ACHN (cell line): ENCODE measurements around the gene OR52D1.

Experiments
- DNase-seq: peaks from one replicate; pipeline ENCODE4 v3.0.0-alpha.2; 2015
- in situ Hi-C: cut with HindIII; loops from 2 replicates; pipeline ENCODE4 v1.10.0; 2017; ENCODE audit warnings: low sequenced_read_pairs, low pct_ligation_motif_present, low pct_unique_long_range_greater_than_20kb

Gene OR52D1

DNA sequence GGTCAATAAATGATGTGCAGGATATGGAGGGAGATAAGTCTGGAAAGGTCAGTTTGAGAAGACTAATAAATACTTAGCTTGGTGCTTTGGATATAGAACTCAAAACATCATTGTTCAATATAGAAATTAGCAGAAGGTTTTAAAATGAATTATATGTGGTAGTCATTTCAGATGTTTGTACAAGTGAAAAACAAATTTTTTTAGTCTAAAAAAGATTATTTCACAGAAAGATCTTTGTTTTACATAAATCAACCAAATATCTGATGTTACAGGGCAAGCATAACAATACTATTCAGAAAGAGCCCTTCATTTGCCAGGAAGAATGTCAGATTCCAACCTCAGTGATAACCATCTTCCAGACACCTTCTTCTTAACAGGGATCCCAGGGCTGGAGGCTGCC lies at the start of gene OR52D1:
TSS of gene OR52D1 (plus strand) at position 301 of the 400 bp plus-strand sequence. CDS start at position 323, 22 bp downstream.
- in situ Hi-C loops = no loop called here
- no peak for DNase-seq

DNA sequence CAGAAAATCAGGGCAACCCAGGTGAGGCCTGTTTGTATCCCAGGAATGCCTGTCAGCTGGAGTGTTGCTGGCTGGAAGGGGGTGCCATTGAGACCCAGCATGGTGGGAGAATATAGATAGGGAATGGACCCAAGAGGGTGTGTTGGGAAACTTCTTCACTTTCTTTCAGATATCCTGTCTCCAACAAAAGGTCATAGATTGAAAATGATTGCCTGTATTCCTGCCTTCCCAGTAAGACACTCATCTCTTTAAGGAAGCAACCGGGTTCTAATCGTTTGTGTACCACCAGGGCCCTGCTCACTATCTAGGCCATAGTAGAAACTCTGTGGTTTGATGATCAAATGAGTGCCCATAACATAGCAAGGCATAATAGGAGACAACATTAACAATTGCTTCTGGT lies 47.1 kb upstream of the OR52D1 start, which contains the start of gene OR51I1:
TSS of gene OR51I1 (minus strand) at position 101 of the 400 bp plus-strand sequence. CDS start at position 101, 0 bp downstream.
- in situ Hi-C loops = no loop called here
- no peak for DNase-seq

DNA sequence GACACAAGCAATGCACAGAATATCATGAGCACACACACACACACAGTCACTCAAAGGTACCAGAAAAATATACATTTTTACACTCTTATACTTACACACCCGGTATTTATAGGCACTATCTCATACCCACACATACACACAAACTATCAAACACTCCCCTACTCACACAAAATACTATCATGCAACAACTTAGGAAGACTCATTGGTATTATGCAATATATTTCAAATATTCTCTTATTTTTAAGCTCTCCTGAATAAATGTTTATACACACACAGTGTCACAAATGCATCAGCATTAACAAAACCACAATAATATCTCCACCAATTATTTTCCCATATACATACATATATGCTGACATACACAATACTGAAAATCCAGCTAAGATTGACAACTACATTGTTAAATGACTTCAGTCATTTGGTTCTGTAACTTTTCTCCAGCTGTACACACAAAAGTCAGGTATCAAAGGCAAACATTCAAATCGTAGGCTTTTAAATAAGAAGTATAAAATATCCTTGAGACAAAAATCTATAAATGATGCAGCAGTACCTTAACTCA lies 44.6 kb upstream of the OR52D1 start:
- DNase-seq = no peak
- in situ Hi-C loops = no loop called here

DNA sequence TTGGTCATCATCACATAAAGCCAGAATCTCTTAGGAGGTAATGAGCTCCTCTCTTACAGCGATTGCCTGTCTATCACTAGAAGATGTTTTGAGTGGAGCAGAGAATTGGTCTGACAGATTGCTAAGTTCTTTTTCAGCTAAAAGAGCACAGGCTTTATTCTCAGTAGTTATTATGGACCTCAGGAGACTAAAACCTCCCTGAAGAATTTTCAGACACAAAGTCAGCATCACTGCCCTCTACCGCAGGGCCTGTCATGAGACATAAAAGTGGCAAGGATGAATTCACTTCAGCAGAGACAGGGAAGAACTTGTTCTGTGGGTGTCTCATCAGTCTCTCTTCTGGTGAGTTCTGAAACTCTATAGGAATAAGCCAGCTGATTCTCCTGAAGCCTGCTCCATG lies 39.5 kb upstream of the OR52D1 start, which contains the start of gene OR51I2:
TSS of gene OR51I2 (plus strand) at position 301 of the 400 bp plus-strand sequence. CDS start 4,166 bp downstream, outside the sequence.
- in situ Hi-C loops = no loop called here
- no peak for DNase-seq

DNA sequence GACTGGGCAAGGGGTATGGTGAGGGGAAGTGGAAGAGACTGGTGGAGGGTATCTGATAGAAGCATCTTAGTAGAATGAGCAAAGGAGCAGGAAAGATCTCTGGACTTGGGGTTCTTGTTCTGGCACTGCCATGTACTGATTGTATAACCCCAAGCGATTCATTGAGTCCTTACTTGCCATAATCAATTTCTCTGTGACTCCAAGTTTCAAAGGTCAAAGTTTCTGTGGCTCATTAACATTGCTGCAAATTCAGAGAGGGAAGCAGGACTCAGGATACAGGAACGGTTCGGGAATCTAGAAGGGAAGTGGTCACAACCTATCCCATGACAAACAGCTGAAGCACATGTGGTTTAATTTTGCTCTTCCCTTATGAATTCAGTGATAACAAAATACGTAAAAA lies 39.1 kb upstream of the OR52D1 start:
- DNase-seq = no peak
- in situ Hi-C loops = no loop called here

DNA sequence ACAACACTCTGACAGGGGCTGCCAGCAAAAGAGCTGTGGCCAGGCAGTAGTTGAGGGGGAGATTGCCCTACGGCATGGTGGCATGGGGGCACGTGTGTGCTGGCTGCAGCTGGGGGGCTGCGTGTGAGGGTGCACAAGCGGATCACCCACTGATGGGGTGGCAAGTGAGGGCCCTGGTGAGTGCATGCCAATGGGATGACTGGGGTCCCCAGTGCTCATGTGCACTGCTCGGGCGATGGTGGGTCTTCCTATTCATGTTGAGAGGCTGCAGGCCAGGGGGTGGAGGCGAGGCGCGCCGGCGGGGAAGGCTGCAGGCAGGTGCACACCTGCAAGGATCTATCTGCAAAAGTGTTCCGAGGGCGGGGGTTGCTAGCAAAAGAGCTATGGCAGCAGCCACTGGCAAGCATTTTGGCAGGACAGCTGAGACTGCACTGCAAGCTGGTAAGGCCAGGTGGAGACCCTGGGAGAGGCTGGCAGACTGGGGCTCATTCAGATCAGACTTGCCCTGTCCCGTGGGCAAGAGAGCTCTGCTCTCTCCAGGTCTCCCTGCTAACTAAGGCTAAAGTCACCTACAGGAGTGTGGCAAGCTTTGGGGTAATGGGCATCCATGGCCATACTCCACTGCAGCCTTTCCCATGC lies 27.4 kb upstream of the OR52D1 start:
- no peak for DNase-seq
- in situ Hi-C loops = no loop called here

DNA sequence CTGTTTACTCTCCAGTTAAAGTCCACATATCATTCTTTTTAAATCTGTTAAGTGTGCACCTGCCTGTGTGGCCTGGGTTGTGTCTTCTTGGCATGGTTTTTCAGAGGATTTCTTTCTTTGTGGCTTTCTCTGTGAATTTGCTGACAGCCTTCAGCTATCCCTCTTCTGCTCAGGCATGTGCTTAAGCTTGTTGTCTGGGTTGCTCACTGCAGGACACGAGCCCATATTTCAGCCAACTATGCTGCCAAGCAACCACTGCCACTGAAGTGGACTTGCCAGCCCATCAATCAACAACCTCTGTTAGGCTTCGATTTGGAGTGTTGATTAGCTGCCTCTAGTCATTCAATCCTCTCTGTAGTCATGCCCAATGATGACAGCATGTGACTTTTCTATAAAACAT lies 21.0 kb upstream of the OR52D1 start:
- no peak for DNase-seq
- in situ Hi-C loops = no loop called here

DNA sequence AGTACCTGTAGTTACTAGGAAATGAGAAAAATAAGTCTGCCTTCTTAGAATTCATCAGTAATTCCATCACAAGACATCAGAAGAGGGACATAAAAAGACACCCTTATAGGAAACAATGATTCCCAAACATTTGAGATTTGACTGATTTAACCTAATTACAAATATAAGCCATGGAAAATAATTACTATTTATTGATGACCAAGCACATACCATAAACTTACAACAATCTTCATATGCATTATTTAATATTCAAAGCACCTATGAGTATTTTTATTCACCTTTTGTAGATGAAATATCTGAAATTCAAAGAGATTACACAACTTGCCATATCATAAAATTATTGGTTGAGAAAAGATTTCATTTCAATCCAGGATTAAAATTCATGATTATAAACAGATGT lies 14.6 kb upstream of the OR52D1 start:
- DNase-seq = no peak
- in situ Hi-C loops = no loop called here

DNA sequence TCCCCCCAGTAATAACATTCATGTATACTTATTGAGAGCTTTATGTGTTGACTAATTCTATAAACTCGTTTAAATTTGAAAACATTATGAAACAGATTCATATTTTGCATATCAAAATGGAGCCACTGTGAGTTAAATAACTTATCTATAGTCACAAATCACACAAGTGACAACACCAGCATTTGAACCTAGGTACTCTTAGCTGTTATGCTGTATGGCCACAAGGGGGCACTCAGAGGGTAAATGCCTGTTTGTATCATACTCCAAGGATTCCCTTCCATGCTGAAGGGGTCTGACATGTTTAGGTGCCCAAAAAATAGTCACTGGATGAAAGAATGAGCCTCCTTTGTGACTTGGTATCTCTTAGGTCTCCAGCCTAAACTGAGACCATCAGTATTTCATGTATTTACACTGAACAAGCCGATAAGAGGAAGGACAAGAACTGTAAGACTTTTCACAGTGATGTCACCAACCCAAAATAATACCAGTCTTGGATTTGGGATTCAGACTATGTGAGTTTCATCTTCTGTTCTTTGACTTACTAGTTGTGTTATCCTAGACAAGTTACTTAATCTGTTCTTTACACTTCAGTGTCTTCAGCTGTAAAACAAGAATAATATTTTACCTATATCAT lies 12.2 kb upstream of the OR52D1 start:
- DNase-seq = peak; percentile 50
- in situ Hi-C loops = no loop called here

DNA sequence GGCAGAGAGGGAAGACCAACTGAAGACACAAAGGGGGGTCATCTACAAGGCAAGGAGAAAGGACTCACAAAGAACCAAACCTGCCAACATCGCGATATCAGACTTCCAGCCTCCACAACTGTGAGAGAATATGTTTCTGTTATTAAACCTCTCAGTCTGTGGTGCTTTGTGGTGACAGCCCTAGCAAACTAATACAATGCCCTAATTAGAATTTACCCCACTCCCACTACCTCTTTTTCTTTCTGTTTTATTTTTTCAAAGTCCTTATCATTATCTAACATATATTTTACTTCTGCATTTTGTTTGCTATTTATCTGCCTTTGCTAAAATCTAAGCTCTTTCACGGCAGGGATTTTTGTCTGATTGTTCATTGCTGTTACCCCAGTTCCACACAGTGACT lies 2.5 kb upstream of the OR52D1 start:
- in situ Hi-C loops = no loop called here
- no peak for DNase-seq

DNA sequence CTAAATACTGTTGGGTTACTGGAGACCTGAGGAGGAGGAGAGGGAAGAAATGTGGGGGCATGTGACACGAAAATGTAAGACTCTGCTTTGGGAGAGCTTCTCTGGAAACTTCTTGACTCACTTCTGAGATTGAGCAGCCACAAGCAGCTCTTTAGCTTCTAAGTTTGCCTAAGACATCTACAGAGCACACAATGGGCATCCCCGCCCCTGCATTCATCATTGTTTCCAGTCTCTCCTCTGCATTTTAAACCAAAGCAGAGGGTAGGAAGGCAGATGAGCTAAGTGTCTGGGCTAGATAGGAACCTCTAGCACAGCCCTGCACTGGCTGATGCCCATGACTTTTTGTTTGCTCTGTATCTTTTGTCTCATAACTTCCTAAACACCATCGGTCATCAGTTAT lies 2.1 kb upstream of the OR52D1 start:
- in situ Hi-C loops = no loop called here
- DNase-seq = no peak

DNA sequence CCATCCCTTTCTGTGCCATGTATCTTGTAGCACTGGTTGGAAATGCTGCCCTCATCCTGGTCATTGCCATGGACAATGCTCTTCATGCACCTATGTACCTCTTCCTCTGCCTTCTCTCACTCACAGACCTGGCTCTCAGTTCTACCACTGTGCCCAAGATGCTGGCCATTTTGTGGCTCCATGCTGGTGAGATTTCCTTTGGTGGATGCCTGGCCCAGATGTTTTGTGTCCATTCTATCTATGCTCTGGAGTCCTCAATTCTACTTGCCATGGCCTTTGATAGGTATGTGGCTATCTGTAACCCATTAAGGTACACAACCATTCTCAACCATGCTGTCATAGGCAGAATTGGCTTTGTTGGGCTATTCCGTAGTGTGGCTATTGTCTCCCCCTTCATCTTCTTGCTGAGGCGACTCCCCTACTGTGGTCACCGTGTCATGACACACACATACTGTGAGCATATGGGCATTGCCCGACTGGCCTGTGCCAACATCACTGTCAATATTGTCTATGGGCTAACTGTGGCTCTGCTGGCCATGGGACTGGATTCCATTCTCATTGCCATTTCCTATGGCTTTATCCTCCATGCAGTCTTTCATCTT lies 414 bp downstream of the OR52D1 start:
- no peak for DNase-seq
- in situ Hi-C loops = no loop called here

DNA sequence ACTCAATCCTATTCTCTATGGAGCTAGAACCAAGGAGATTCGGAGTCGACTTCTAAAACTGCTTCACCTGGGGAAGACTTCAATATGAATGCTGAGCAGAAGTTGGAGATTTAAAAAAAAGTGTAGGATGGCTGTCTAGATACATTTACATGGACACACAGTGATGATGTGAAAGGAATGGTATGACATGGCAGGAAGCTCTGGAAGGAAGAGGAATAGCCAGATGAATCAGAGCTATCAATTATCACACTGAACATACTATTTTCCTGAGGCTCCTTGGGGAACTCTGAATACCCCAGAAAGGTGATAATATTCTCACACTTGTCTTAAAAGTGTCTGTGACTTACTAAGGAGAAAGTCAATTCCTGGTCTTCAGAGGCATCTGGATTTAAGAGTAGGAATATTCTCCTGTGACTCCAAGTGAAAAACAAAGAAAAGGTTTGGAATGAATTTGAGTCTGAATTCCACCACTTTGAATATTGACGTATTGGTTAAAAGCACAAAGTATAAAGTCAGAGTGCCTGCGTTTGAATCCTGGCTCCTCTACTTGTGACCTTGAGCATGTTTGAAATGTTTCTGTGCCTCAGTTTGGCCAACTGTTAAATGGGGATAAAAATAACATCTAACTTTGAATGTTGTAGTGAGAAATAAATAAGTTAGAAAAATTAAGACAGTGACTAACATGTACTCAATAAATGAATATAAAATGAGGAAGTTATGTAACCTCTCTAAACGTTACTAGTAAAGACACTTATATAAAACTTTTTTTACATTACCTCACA lies 1.3 kb downstream of the OR52D1 start:
- no peak for DNase-seq
- in situ Hi-C loops = no loop called here

DNA sequence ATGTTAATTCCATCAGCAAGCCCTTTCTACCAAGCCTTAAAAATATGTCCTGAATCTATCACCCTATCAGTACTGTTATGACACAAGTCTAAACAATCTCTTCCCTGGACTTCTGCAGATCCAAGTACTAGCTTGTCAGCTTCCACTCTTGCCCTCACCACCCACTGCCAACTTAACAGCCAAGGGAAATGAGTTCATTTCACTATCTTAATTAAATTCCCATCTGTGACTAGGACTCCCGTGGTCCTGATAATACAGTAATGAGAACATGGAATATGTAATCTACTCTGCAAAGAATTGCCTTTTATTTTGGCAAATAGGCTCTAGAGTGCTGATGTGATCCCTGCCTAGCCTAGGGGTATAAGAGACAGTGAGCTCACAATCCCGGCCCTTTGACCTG lies 11.2 kb downstream of the OR52D1 start:
- no peak for DNase-seq
- in situ Hi-C loops = no loop called here

DNA sequence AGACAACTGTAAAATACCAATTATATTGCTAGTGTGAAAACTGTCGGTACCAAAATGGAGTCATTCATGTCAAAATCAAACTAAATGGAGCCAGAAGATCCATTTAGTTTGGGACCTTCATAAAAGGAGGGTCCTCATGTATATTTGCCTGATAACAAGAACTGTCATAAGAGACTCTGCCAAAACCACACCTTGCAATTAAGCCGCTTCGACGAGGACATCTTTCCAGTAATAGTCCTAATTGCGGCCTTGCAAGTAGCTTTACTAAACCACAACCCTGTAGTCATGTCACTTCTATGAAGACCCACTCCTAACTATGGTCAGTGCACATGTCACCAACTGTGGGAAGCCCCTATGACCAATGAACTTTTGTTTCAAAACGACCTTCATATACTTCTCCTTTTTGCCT lies 11.9 kb downstream of the OR52D1 start:
- in situ Hi-C loops = no loop called here

DNA sequence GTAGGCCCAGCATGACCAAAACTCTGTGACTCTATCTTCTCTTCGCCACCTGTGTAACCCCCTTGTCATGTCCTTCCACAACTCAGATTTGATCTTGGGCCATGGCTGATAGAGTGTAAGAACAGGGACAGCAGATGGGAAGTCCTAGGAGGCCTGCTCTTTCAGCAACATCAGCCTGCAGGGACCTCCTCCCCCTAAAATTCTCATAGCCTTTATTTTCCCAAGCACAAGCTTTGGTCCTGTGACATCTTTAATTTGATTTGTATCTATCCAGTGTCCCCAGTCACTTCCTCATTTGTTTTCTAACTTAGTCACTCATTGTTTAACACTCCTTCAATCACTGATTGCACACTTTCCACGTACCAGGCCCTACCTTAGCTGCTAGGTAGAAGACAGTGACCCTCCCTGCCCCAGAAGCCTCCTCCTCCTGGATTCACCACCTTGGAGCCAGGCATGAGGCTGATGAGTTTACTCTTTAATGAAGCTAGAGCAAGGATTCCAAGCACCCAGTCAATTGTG lies 16.0 kb downstream of the OR52D1 start:
- DNase-seq = no peak
- in situ Hi-C loops = no loop called here

More for the DNA sequence above, 11.9 kb downstream of the OR52D1 start:
- DNase-seq = no peak

DNA sequence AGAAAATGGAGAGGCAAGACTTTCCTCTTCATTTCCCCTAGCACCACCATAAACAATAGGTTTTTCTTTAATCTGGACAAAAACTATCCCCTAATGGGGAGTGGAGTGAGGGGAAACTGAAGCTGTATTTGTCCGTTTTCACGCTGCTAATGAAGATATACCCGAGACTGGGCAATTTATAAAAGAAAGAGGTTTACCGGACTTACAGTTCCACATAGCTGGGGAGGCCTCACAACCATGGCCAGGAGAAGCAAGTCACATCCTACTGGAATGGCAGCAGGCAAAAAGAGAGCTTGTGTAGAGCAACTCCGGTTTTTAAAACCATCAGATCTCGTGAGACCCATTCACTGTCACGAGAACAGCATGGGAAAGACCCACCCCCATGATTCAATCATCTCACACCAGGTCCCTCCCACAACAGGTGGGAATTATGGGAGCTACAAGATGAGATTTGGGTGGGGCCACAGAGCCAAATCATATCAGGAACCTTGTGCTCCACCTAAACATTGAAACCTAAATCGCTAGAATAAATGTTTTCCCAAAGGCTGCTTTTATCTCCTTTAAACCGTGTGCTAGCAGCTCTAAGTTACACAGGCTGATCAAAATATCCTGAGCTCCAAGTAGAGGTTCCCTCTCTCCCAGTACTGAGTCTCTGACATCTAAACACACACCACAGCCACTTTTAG lies 17.0 kb downstream of the OR52D1 start:
- no peak for DNase-seq
- in situ Hi-C loops = no loop called here
